ENCODE measurements around the gene ASB14.

- no peak for TF ChIP-seq CTCF (IDR thresholded peaks at IDR 0.05 in 4 of 5, conservative IDR thresholded peaks at IDR 0.05 in 1 of 5)
- no peak for TF ChIP-seq POLR2A (IDR thresholded peaks at IDR 0.05)
Observed at GRCh38 chr3:57275393-57275792, 17.1 kb downstream of the ASB14 start.
